ENCODE measurements around the gene CDS1.

GRCh38 chr4:84677995-84678394 lies 95.1 kb downstream of the CDS1 start:
- no peak for TF ChIP-seq POLR2AphosphoS5 (IDR thresholded peaks at IDR 0.05; ENCODE audit: low read depth, low read length)
- TF ChIP-seq TAF1 (IDR thresholded peaks at IDR 0.05; ENCODE audit: borderline replicate concordance, insufficient read depth, low read length): no peak
- TF ChIP-seq, protein P1, sequence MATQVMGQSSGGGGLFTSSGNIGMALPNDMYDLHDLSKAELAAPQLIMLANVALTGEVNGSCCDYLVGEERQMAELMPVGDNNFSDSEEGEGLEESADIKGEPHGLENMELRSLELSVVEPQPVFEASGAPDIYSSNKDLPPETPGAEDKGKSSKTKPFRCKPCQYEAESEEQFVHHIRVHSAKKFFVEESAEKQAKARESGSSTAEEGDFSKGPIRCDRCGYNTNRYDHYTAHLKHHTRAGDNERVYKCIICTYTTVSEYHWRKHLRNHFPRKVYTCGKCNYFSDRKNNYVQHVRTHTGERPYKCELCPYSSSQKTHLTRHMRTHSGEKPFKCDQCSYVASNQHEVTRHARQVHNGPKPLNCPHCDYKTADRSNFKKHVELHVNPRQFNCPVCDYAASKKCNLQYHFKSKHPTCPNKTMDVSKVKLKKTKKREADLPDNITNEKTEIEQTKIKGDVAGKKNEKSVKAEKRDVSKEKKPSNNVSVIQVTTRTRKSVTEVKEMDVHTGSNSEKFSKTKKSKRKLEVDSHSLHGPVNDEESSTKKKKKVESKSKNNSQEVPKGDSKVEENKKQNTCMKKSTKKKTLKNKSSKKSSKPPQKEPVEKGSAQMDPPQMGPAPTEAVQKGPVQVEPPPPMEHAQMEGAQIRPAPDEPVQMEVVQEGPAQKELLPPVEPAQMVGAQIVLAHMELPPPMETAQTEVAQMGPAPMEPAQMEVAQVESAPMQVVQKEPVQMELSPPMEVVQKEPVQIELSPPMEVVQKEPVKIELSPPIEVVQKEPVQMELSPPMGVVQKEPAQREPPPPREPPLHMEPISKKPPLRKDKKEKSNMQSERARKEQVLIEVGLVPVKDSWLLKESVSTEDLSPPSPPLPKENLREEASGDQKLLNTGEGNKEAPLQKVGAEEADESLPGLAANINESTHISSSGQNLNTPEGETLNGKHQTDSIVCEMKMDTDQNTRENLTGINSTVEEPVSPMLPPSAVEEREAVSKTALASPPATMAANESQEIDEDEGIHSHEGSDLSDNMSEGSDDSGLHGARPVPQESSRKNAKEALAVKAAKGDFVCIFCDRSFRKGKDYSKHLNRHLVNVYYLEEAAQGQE (IDR thresholded peaks at IDR 0.05; ENCODE audit: insufficient read depth in 1 of 2, low read depth in 2 of 2, low read length in 2 of 2): no peak
